ENCODE results near the gene RHEB. TPM values are rescaled to one million over a fixed set of nuclear protein-coding genes. Genes with fewer than 3 reads are reported as not detected.

The RHEB gene
- total RNA-seq, 2 experiments from 2014 or later, result 86.8 to 90.7 TPM

GRCh38 chr7:151456276-151456675 lies 63.4 kb downstream of the RHEB start:
- no peak overlapping the region for H3K4me3 Mint-ChIP-seq
- CTCF ChIA-PET, result interaction anchor here (0.9 kb wide), 1 partner anchor 88 kb away, joined by 3 read pairs; no protein-coding TSS in a partner anchor
- POLR2A ChIA-PET, result no interaction called here
- peaks cover 4% of the 10 kb centered on the region for H3K4me1 Mint-ChIP-seq
- H3K27me3 Mint-ChIP-seq, result peaks cover 12% of the 10 kb centered on the region
- H3K36me3 Mint-ChIP-seq (ENCODE audit: low read depth), result no peaks in the 10 kb centered on the region
- DNase-seq, result no peak
- peaks cover 1% of the 10 kb centered on the region for H3K9me3 Mint-ChIP-seq
- no peak overlapping the region for H3K27ac Mint-ChIP-seq

DNA sequence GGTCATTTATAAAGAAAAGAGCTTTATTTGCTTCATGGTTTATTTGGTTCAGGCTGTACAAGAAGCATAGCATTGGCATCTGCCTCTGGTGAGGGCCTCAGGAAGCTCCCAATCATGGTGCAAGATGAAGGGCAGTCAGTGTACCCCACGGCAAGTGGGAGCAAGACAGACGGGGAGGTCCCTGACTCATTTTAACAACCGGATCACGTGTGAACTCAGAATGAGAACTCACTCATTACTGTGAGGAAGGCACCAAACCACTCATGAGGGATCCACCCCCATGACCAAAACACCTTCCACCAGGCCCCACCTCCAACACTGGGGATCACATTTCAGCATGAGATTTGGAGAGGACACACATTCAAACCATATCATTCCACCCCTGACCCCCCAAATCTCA lies 64.0 kb downstream of the RHEB start:
- peaks cover 4% of the 10 kb centered on the region for H3K4me1 Mint-ChIP-seq
- CTCF ChIA-PET, result interaction anchor here (0.9 kb wide), 1 partner anchor 87 kb away, joined by 3 read pairs; no protein-coding TSS in a partner anchor

DNA sequence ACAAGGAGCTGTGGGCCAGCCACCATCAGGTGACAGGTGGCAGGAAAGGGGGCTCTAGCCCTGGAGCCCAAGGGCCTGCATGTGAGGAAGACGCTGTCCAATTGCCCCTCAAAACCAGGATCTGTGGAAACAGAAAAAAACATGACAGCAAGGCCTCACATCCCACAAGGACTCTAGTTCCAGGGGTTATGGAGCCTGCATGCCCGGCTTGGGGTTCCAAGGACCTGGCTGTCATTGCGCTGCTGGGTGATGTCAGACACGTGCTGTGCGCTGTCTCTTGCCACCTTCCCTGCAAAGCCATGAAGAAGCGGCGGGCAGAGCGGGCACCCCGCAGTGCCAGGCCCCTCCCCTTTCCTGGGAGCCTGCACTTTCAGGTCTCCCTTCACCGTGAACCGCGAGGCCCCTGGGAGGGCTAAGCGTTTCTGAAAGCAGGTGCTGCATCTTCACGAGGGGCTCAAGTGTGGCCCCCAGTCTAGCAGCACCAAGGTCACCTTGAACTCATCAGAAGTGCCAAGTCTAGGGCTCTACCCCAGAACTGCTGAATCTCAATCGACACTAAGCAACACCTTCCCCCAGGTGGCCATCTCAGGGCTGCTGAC lies 64.7 kb downstream of the RHEB start:
- POLR2A ChIA-PET, result no interaction called here
- Mint-ChIP-seq H3K4me1 (peaks cover 4% of the 10 kb centered on the region), H3K27ac (no peak overlapping the region), H3K27me3 (peaks cover 9% of the 10 kb centered on the region), H3K4me3 (no peak overlapping the region), H3K9me3 (no peaks in the 10 kb centered on the region), H3K36me3 (ENCODE audit: low read depth) (no peaks in the 10 kb centered on the region)
- DNase-seq, result no peak
- CTCF ChIA-PET, result no interaction called here

More for the DNA sequence above, 64.0 kb downstream of the RHEB start:
- POLR2A ChIA-PET, result no interaction called here
- DNase-seq, result no peak
- H3K36me3 Mint-ChIP-seq (ENCODE audit: low read depth), result no peaks in the 10 kb centered on the region
- no peak overlapping the region for H3K4me3 Mint-ChIP-seq
- H3K27me3 Mint-ChIP-seq, result peaks cover 13% of the 10 kb centered on the region
- no peak overlapping the region for H3K27ac Mint-ChIP-seq
- no peaks in the 10 kb centered on the region for H3K9me3 Mint-ChIP-seq

GRCh38 chr7:151454305-151454704 lies 65.4 kb downstream of the RHEB start:
- ChIA-PET POLR2A (no interaction called here), CTCF (no interaction called here)
- peaks cover 8% of the 10 kb centered on the region for H3K4me1 Mint-ChIP-seq
- no peak for DNase-seq
- H3K27me3 Mint-ChIP-seq, result peaks cover 6% of the 10 kb centered on the region
- H3K4me3 Mint-ChIP-seq, result no peak overlapping the region
- no peak overlapping the region for H3K27ac Mint-ChIP-seq
- no peaks in the 10 kb centered on the region for H3K36me3 Mint-ChIP-seq (ENCODE audit: low read depth)
- no peaks in the 10 kb centered on the region for H3K9me3 Mint-ChIP-seq

DNA sequence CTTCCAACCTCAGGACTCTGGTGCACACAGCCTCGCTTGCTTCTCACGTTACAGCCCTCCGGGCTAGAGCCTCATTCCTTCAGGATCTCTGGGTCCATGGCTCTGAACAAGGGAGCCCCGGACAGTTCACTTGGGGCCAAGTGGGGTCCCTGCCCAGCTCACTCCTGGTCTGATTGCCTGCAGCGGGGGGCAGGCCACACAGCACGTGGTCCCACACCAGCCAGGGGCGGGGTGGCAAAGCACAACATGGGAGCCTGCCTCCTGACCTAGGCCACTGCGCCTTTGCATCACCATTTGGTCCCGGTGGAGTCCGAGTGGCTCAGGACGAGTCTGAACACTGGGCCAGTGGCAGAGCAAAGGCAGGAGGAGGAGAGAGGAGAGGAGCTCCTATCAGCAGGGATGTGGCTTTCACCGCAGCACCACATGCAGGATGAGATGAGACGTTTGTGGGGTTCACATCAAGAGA lies 66.3 kb downstream of the RHEB start:
- peaks cover 6% of the 10 kb centered on the region for H3K27me3 Mint-ChIP-seq
- DNase-seq, result no peak
- H3K27ac Mint-ChIP-seq, result no peak overlapping the region
- H3K4me3 Mint-ChIP-seq, result no peak overlapping the region
- no peaks in the 10 kb centered on the region for H3K36me3 Mint-ChIP-seq (ENCODE audit: low read depth)
- POLR2A ChIA-PET, result no interaction called here
- CTCF ChIA-PET, result no interaction called here
- peaks cover 12% of the 10 kb centered on the region for H3K4me1 Mint-ChIP-seq
- no peaks in the 10 kb centered on the region for H3K9me3 Mint-ChIP-seq

GRCh38 chr7:151452680-151453325 lies 66.9 kb downstream of the RHEB start:
- Mint-ChIP-seq H3K27ac (no peak overlapping the region), H3K9me3 (no peaks in the 10 kb centered on the region), H3K4me1 (peaks cover 12% of the 10 kb centered on the region), H3K4me3 (no peak overlapping the region), H3K27me3 (peaks cover 6% of the 10 kb centered on the region), H3K36me3 (ENCODE audit: low read depth) (no peaks in the 10 kb centered on the region)
- CTCF ChIA-PET, result interaction anchor here (0.5 kb wide), 1 partner anchor 9 kb away, joined by 3 read pairs; no protein-coding TSS in a partner anchor
- no peak for DNase-seq
- POLR2A ChIA-PET, result no interaction called here

- Mint-ChIP-seq H3K27ac (no peak overlapping the region), H3K4me3 (no peak overlapping the region), H3K4me1 (peaks cover 10% of the 10 kb centered on the region), H3K9me3 (no peaks in the 10 kb centered on the region), H3K27me3 (peaks cover 6% of the 10 kb centered on the region), H3K36me3 (ENCODE audit: low read depth) (no peaks in the 10 kb centered on the region)
- DNase-seq, result no peak
- ChIA-PET CTCF (interaction anchor here (1.0 to 3.9 kb wide), 2 partner anchors 83 to 308 kb away, joined by 3 to 26 read pairs; no protein-coding TSS in a partner anchor), POLR2A (no interaction called here)
These were observed 67.8 kb downstream of the RHEB start for GRCh38 chr7:151451626-151452571.

DNA sequence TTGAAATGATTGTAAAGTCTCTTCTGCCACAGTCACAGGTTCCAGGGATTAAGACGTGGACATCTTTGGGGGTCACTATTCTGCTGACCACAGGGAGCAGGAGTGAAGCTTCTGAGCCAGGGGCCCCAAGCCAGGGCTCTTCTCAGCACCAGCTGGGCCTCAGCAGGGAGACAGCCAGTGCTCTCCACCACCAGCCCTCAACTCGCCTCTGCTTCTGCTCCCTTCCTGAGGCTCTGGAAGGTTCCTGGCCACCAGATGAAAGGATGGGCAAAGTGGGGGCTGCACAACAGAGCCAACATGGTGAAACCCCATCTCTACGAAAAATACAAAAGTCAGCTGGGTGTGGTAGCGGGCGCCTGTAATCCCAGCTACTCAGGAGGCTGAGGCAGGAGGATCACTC lies 68.5 kb downstream of the RHEB start:
- Mint-ChIP-seq H3K27me3 (peaks cover 6% of the 10 kb centered on the region), H3K4me3 (no peak overlapping the region), H3K36me3 (ENCODE audit: low read depth) (no peaks in the 10 kb centered on the region), H3K27ac (no peak overlapping the region), H3K9me3 (no peaks in the 10 kb centered on the region), H3K4me1 (peaks cover 12% of the 10 kb centered on the region)
- no peak for DNase-seq
- ChIA-PET CTCF (interaction anchor here (0.7 to 3.9 kb wide), 5 partner anchors 14 to 334 kb away, joined by 3 to 26 read pairs (median 3); no protein-coding TSS in a partner anchor), POLR2A (no interaction called here)

DNA sequence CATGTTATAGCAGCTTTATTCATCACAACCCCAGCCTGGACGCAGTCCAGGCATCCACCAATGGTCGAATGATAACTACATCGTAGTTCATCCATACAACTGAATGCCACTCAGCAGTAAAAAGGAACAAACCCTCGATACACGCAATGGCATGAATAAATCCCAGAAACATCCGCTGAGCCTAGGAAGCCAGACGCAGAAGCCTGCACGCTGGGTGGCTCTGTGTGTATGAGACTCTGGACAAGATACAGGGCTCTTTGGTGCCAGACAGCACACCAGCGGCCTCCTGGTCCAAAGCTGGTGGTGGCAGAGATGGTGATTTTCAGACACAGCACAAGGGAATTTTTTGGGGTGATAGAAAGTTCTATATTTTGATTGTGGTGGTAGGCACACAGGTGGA lies 69.7 kb downstream of the RHEB start:
- POLR2A ChIA-PET, result no interaction called here

DNA sequence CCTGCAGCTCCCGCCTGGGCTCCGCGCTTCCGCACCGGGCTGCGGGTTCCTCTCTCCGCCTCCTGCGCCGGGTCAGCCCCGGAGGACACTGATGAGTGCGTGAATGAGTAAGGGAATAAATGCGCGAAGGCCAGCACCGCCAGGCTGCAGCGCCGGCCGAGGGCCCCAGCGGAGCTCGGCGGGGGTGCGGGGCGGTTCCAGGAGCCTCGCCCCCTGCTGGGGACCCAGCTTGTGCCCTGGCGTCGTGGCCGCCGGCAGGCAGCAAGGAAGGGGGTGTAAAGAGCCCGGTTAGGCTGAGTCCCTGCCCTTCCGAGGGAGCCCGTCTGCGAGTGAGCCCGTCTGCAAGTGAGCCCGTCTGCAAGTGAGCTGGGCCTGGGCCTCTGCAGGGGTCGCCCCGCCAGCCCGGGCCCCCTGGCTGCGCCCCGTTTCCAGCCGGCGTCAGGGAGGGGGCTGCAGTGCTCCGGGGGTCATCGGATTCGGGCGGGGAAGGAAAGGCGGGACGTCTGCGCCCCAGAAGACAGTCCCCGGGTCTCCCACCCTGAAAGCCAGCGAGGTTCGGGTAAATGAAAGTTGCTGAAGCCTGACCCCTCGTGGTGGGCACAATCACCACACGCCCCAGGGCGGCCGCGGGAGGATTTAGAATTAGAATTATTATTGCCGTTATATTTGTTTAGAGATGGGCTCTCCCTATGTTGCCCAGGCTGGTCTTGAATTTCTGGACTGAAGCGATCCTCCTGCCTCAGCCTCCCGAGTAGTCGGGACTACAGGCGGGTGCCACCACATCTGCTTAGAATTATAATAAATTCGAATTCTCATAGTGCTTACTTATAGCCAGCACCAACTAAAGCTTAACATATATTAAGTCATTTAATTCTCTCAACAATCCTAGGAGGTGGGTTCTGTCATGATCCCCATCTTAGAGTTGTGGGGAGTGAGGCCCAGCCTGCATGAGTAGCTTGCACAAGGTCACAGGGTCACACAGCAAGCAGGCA lies 71.1 kb downstream of the RHEB start:
- peak; percentile 82 for DNase-seq
- H3K4me1 Mint-ChIP-seq, result peaks cover 12% of the 10 kb centered on the region
- peak overlapping the region; percentile 68 for H3K4me3 Mint-ChIP-seq
- ChIA-PET POLR2A (interaction anchor here (0.6 kb wide), 1 partner anchor 361 kb away, joined by 3 read pairs; no protein-coding TSS in a partner anchor), CTCF (interaction anchor here (0.8 to 3.9 kb wide), 24 partner anchors 8 to 319 kb away, joined by 3 to 26 read pairs (median 6); partner anchors contain the start of gene CRYGN)
- peak overlapping the region; percentile 79 for H3K27ac Mint-ChIP-seq
- peaks cover 16% of the 10 kb centered on the region for H3K27me3 Mint-ChIP-seq
- no peaks in the 10 kb centered on the region for H3K9me3 Mint-ChIP-seq
- no peaks in the 10 kb centered on the region for H3K36me3 Mint-ChIP-seq (ENCODE audit: low read depth)

More for the DNA sequence above, 69.7 kb downstream of the RHEB start:
- DNase-seq, result no peak
- Mint-ChIP-seq H3K36me3 (ENCODE audit: low read depth) (no peaks in the 10 kb centered on the region), H3K4me3 (no peak overlapping the region), H3K4me1 (peaks cover 12% of the 10 kb centered on the region), H3K27ac (no peak overlapping the region), H3K9me3 (no peaks in the 10 kb centered on the region), H3K27me3 (peaks cover 11% of the 10 kb centered on the region)
- CTCF ChIA-PET, result interaction anchor here (2.3 to 3.9 kb wide), 4 partner anchors 81 to 183 kb away, joined by 10 to 26 read pairs (median 12); no protein-coding TSS in a partner anchor

DNA sequence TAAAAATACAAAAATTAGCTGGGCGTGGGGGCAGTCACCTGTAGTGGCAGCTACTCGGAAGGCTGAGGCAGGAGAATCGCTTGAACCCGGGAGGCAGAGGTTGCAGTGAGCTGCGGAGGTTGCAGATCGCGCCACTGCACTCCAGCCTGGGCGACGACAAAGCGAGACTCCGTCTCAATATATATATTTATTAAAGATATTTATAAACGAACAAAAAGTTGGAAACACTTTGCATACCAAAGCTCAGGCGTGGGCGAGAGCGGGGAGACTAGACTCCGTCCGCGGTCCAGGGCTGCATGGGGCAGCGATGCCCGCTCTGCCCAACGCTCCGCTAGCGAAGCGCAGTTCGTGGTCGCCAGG lies 71.8 kb downstream of the RHEB start:
- peak overlapping the region; percentile 48 for H3K4me3 Mint-ChIP-seq

More for the DNA sequence above, 71.8 kb downstream of the RHEB start:
- ChIA-PET POLR2A (no interaction called here), CTCF (interaction anchor here (0.9 to 3.9 kb wide), 22 partner anchors 7 to 320 kb away, joined by 3 to 26 read pairs (median 6); partner anchors contain the start of gene CRYGN)
- peaks cover 14% of the 10 kb centered on the region for H3K4me1 Mint-ChIP-seq
- no peaks in the 10 kb centered on the region for H3K36me3 Mint-ChIP-seq (ENCODE audit: low read depth)
- no peak overlapping the region for H3K27ac Mint-ChIP-seq
- DNase-seq, result no peak
- H3K9me3 Mint-ChIP-seq, result no peaks in the 10 kb centered on the region
- H3K27me3 Mint-ChIP-seq, result peaks cover 16% of the 10 kb centered on the region
